Aorta (tissue), 5 donors: Measurements from ENCODE around the gene TMEM202. TPM values are rescaled to one million over a fixed set of nuclear protein-coding genes. Genes with fewer than 3 reads are reported as not detected.
"Not testable (repeated sequence)": the region's sequence is repeated elsewhere in the genome, so short reads cannot be mapped to it uniquely, and the experiment has no call there.

Experiments used
- ATAC-seq: fragments of 200-7000 bp; cut with Tn5 transposase; one replicate; pipeline ENCODE4 v1.9.1; 2022; ENCODE audit warnings: moderate library complexity; ENCODE audit not compliant: low FRiP score
- DNase-seq, 2 donors: peaks; one replicate each; pipeline ENCODE4 v3.0.0-alpha.2; 2020
- H3K27ac ChIP-seq, 2 donors: one replicate each; pipeline ENCODE4 v1.5.1; 2013; ENCODE audit warnings: low read length in 2 of 2, mild to moderate bottlenecking in 2 of 2, moderate library complexity in 2 of 2, control low read depth in 1 of 2, inconsistent platforms in 1 of 2, low read depth in 1 of 2
- H3K27me3 ChIP-seq, 2 donors: one replicate each; pipeline ENCODE4 v1.6.1; 2013; ENCODE audit warnings: control low read depth in 1 of 2, low read length in 1 of 2, mild to moderate bottlenecking in 1 of 2, moderate library complexity in 1 of 2; ENCODE audit not compliant: insufficient read depth in 2 of 2, control insufficient read depth in 1 of 2
- H3K36me3 ChIP-seq, 2 donors: one replicate each; pipeline ENCODE4 v1.6.1; 2013; ENCODE audit warnings: control low read depth in 1 of 2, low read length in 1 of 2, mild to moderate bottlenecking in 1 of 2; ENCODE audit not compliant: insufficient read depth in 2 of 2, control insufficient read depth in 1 of 2
- H3K4me1 ChIP-seq, 2 donors: one replicate each; pipeline ENCODE4 v1.6.1; 2013; ENCODE audit warnings: low read length in 2 of 2, control low read depth in 1 of 2, mild to moderate bottlenecking in 1 of 2, moderate library complexity in 1 of 2; ENCODE audit not compliant: insufficient read depth in 2 of 2, control insufficient read depth in 1 of 2
- H3K4me3 ChIP-seq, 2 donors: one replicate each; pipeline ENCODE4 v1.5.1; 2013; ENCODE audit warnings: low read length in 2 of 2, control low read depth in 1 of 2, mild to moderate bottlenecking in 1 of 2
- H3K9me3 ChIP-seq: one replicate; pipeline ENCODE4 v1.6.1; 2013; ENCODE audit warnings: mild to moderate bottlenecking, low read length; ENCODE audit not compliant: control insufficient read depth
- WGBS, 2 donors: extraction: QIAGEN DNeasy Blood & Tissue Kit; methylation state at CpG; one replicate each; pipeline ENCODE4 v1.1.7; 2013; 5-methylcytosine and 5-hydroxymethylcytosine counted together
- intact Hi-C, 2 donors: fragments of 100-400 bp; cut with DNase I; formaldehyde crosslinking; loops; one replicate each; pipeline versions ENCODE4 v1.14.2 to v1.15.0; 2022
- polyA plus RNA-seq, 2 donors: library from polyadenylated mRNA; stranded (reverse); fragments of 200-250 nt; gene quantifications; one replicate each; pipeline ENCODE4 v1.2.3, GENCODE V29; 2013
- total RNA-seq, 2 donors: library from RNA; stranded (reverse); fragmentation: NEBNext Ultra II Directional; extraction: Animal tissue kit (Norgen Biotek cat#: 25700); gene quantifications; one replicate each; pipeline ENCODE4 v1.2.1, GENCODE V29; 2021
- donor health status: healthy with polysubstance abuse.
- donor health status: Bipolar disorder and iron deficiency.
- donor health status: DM: no; HTN: no; CAD: no.
- donor health status: DM: no; HTN: no; CAD: no.
- donor health status: DM: yes; HTN: yes; CAD: no.

The TMEM202 gene
- total and polyA plus RNA-seq, 4 donors, result not detected

- H3K4me3 ChIP-seq, result no peak overlapping the region
- H3K27ac ChIP-seq, result no peak overlapping the region
- no peaks in the 10 kb centered on the region for H3K36me3 ChIP-seq
- no peaks in the 10 kb centered on the region for H3K4me1 ChIP-seq
- peaks cover 0 to 2% of the 10 kb centered on the region in 2 donors for H3K27me3 ChIP-seq
- WGBS, 2 donors, result 58 to 61% methylated on average over 4 of the region's 4 CpGs
- ATAC-seq (no peak), DNase-seq (no peak)
- intact Hi-C loops, result no loop called here
- no peaks in the 10 kb centered on the region for H3K9me3 ChIP-seq
Observed at GRCh38 chr15:72380743-72381142, 17.4 kb upstream of the TMEM202 start.

GRCh38 chr15:72382146-72382545 lies 16.0 kb upstream of the TMEM202 start:
- Histone ChIP-seq H3K9me3 (no peaks in the 10 kb centered on the region), H3K27me3 (peaks cover 0 to 2% of the 10 kb centered on the region in 2 donors), H3K27ac (no peak overlapping the region), H3K36me3 (no peaks in the 10 kb centered on the region), H3K4me3 (no peak overlapping the region), H3K4me1 (no peaks in the 10 kb centered on the region)
- DNase-seq (no peak), ATAC-seq (no peak)
- WGBS, 2 donors, result 59 to 63% methylated on average over 2 of the region's 2 CpGs
- intact Hi-C loops, result no loop called here

- H3K27ac ChIP-seq, result no peak overlapping the region
Observed at GRCh38 chr15:72387741-72388140, 10.4 kb upstream of the TMEM202 start.

GRCh38 chr15:72389231-72389630 lies 8.9 kb upstream of the TMEM202 start:
- 39 to 40% methylated on average over 3 of the region's 3 CpGs for WGBS, 2 donors
- intact Hi-C loops, result no loop called here
- Histone ChIP-seq H3K27me3 (peaks cover 0 to 2% of the 10 kb centered on the region in 2 donors), H3K4me1 (no peaks in the 10 kb centered on the region), H3K36me3 (no peaks in the 10 kb centered on the region), H3K9me3 (no peaks in the 10 kb centered on the region), H3K27ac (no peak overlapping the region), H3K4me3 (no peak overlapping the region)
- DNase-seq (no peak), ATAC-seq (no peak)

More at GRCh38 chr15:72387741-72388140, 10.4 kb upstream of the TMEM202 start:
- intact Hi-C loops, result no loop called here
- no peaks in the 10 kb centered on the region for H3K9me3 ChIP-seq
- no peak for ATAC-seq
- peaks cover 0 to 2% of the 10 kb centered on the region in 2 donors for H3K27me3 ChIP-seq
- H3K4me1 ChIP-seq, result no peaks in the 10 kb centered on the region
- no peaks in the 10 kb centered on the region for H3K36me3 ChIP-seq
- no peak overlapping the region for H3K4me3 ChIP-seq
- DNase-seq, result no peak

- ATAC-seq, DNase-seq, H3K27me3 ChIP-seq, H3K36me3 ChIP-seq, H3K4me1 ChIP-seq, H3K27ac ChIP-seq, H3K9me3 ChIP-seq, H3K4me3 ChIP-seq, intact Hi-C loops: not testable (repeated sequence)
- WGBS, 2 donors, result 89 to 95% methylated on average over 13 to 24 of the region's 24 CpGs
Observed at GRCh38 chr15:72396331-72396730, 1.8 kb upstream of the TMEM202 start.

- H3K4me3 ChIP-seq, result no peak overlapping the region
- no peaks in the 10 kb centered on the region for H3K4me1 ChIP-seq
- no peak for DNase-seq
- H3K36me3 ChIP-seq, result no peaks in the 10 kb centered on the region
- ATAC-seq, result no peak
- intact Hi-C loops, result no loop called here
- H3K27ac ChIP-seq, result no peak overlapping the region
- H3K9me3 ChIP-seq, result no peaks in the 10 kb centered on the region
- no peaks in the 10 kb centered on the region for H3K27me3 ChIP-seq
- WGBS, 2 donors, result 81 to 85% methylated on average over 7 of the region's 7 CpGs
Observed at GRCh38 chr15:72398648-72399047, 543 bp downstream of the TMEM202 start.

GRCh38 chr15:72402726-72403125 lies 4.6 kb downstream of the TMEM202 start:
- intact Hi-C loops, result no loop called here
- ATAC-seq (no peak), DNase-seq (no peak)
- Histone ChIP-seq H3K27me3 (no peaks in the 10 kb centered on the region), H3K36me3 (no peaks in the 10 kb centered on the region), H3K4me3 (no peak overlapping the region), H3K4me1 (no peaks in the 10 kb centered on the region), H3K9me3 (no peaks in the 10 kb centered on the region), H3K27ac (no peak overlapping the region)
- 68 to 73% methylated on average over 5 of the region's 5 CpGs for WGBS, 2 donors

GRCh38 chr15:72404356-72404755 lies 6.3 kb downstream of the TMEM202 start:
- DNase-seq (no peak), ATAC-seq (no peak)
- Histone ChIP-seq H3K27ac (no peak overlapping the region), H3K9me3 (no peaks in the 10 kb centered on the region), H3K4me1 (no peaks in the 10 kb centered on the region), H3K4me3 (no peak overlapping the region), H3K36me3 (no peaks in the 10 kb centered on the region), H3K27me3 (no peaks in the 10 kb centered on the region)
- intact Hi-C loops, result no loop called here
- 19 to 27% methylated on average over 3 of the region's 3 CpGs for WGBS, 2 donors

GRCh38 chr15:72404841-72405240 lies 6.7 kb downstream of the TMEM202 start:
- no peak for ATAC-seq
- no peak for DNase-seq
- no peaks in the 10 kb centered on the region for H3K9me3 ChIP-seq
- H3K27me3 ChIP-seq, result no peaks in the 10 kb centered on the region
- H3K27ac ChIP-seq, result no peak overlapping the region
- intact Hi-C loops, result no loop called here
- no peak overlapping the region for H3K4me3 ChIP-seq
- H3K4me1 ChIP-seq, result no peaks in the 10 kb centered on the region
- H3K36me3 ChIP-seq, result no peaks in the 10 kb centered on the region
